ACC112 (cell line): ENCODE results near the gene SEMA3F.
A peak's percentile ranks its signal among the peaks of the same experiment; 100 is the strongest.

Experiments
- H2AFZ ChIP-seq: fragments of 200-600 bp; sonication (generic); one replicate; pipeline ENCODE4 v1.6.0; 2017; ENCODE audit warnings: antibody characterized with exemption, low read length; ENCODE audit not compliant: unreplicated experiment
- H3K27ac ChIP-seq: fragments of 200-600 bp; sonication (generic); 2 replicates; pipeline ENCODE4 v1.5.1; 2014; ENCODE audit warnings: low read depth, mild to moderate bottlenecking, antibody characterized with exemption, low read length, moderate library complexity
- H3K27me3 ChIP-seq: fragments of 200-600 bp; sonication (generic); 2 replicates; pipeline ENCODE4 v1.6.1; 2014; ENCODE audit warnings: mild to moderate bottlenecking, antibody characterized with exemption, low read length, moderate library complexity, mixed read lengths; ENCODE audit not compliant: insufficient read depth
- H3K36me3 ChIP-seq: fragments of 200-600 bp; sonication (generic); 2 replicates; pipeline ENCODE4 v1.6.1; 2016; ENCODE audit warnings: mild to moderate bottlenecking, antibody characterized with exemption, low read length, moderate library complexity, mixed read lengths; ENCODE audit not compliant: insufficient read depth
- H3K4me1 ChIP-seq: fragments of 200-600 bp; sonication (generic); one replicate; pipeline ENCODE4 v1.6.1; 2016; ENCODE audit warnings: low read length, mixed read lengths; ENCODE audit not compliant: insufficient read depth, unreplicated experiment, control insufficient read depth
- H3K4me3 ChIP-seq: fragments of 200-600 bp; sonication (generic); 2 replicates; pipeline ENCODE4 v1.5.1; 2014; ENCODE audit warnings: mild to moderate bottlenecking, low read depth, low read length
- H3K79me2 ChIP-seq: fragments of 200-600 bp; sonication (generic); one replicate; pipeline ENCODE4 v1.6.0; 2016; ENCODE audit warnings: low read length; ENCODE audit not compliant: control insufficient read depth, unreplicated experiment, insufficient read depth

The SEMA3F gene

GRCh38 chr3:50194128-50194902 lies 39.2 kb downstream of the SEMA3F start:
- H3K27me3 ChIP-seq = peaks cover 24% of the 10 kb centered on the region
- H3K27ac ChIP-seq = no peak overlapping the region
- H2AFZ ChIP-seq = peak overlapping the region; percentile 35
- no peaks in the 10 kb centered on the region for H3K79me2 ChIP-seq
- H3K4me1 ChIP-seq = peaks cover 11% of the 10 kb centered on the region
- H3K4me3 ChIP-seq = no peak overlapping the region; the same call in 1 of the 2 replicates
- H3K36me3 ChIP-seq = no peaks in the 10 kb centered on the region

- H3K27me3 ChIP-seq = peaks cover 24% of the 10 kb centered on the region
- no peaks in the 10 kb centered on the region for H3K36me3 ChIP-seq
- H2AFZ ChIP-seq = peak overlapping the region; percentile 35
- H3K4me3 ChIP-seq = no peak overlapping the region; the same call in 1 of the 2 replicates
- H3K4me1 ChIP-seq = peaks cover 11% of the 10 kb centered on the region
- H3K27ac ChIP-seq = no peak overlapping the region
- no peaks in the 10 kb centered on the region for H3K79me2 ChIP-seq
Measured at GRCh38 chr3:50194903-50195500, 39.9 kb downstream of the SEMA3F start.

- H3K4me3 ChIP-seq = no peak overlapping the region
- no peak overlapping the region for H3K27ac ChIP-seq
- no peak overlapping the region for H2AFZ ChIP-seq
- H3K27me3 ChIP-seq = peaks cover 24% of the 10 kb centered on the region
- no peaks in the 10 kb centered on the region for H3K36me3 ChIP-seq
- H3K4me1 ChIP-seq = peaks cover 11% of the 10 kb centered on the region
- H3K79me2 ChIP-seq = no peaks in the 10 kb centered on the region
Measured at GRCh38 chr3:50195501-50196252, 40.6 kb downstream of the SEMA3F start.

- no peak overlapping the region for H2AFZ ChIP-seq
- peaks cover 11% of the 10 kb centered on the region for H3K4me1 ChIP-seq
- no peak overlapping the region for H3K27ac ChIP-seq
- no peaks in the 10 kb centered on the region for H3K36me3 ChIP-seq
- H3K79me2 ChIP-seq = no peaks in the 10 kb centered on the region
- no peak overlapping the region for H3K4me3 ChIP-seq
- H3K27me3 ChIP-seq = peaks cover 24% of the 10 kb centered on the region
Measured at GRCh38 chr3:50196253-50196801, 41.2 kb downstream of the SEMA3F start.

- Histone ChIP-seq H3K27ac (no peak overlapping the region), H2AFZ (no peak overlapping the region), H3K36me3 (no peaks in the 10 kb centered on the region), H3K4me3 (no peak overlapping the region), H3K27me3 (peaks cover 33% of the 10 kb centered on the region), H3K4me1 (peaks cover 3% of the 10 kb centered on the region), H3K79me2 (no peaks in the 10 kb centered on the region)
Measured at GRCh38 chr3:50201573-50202315, 46.6 kb downstream of the SEMA3F start.

GRCh38 chr3:50202353-50203112 lies 47.4 kb downstream of the SEMA3F start:
- Histone ChIP-seq H3K79me2 (no peaks in the 10 kb centered on the region), H3K4me3 (no peak overlapping the region), H3K36me3 (no peaks in the 10 kb centered on the region), H3K27me3 (peaks cover 34% of the 10 kb centered on the region), H3K27ac (no peak overlapping the region), H2AFZ (no peak overlapping the region), H3K4me1 (peaks cover 3% of the 10 kb centered on the region)

GRCh38 chr3:50203113-50203808 lies 48.1 kb downstream of the SEMA3F start:
- H2AFZ ChIP-seq = no peak overlapping the region
- peaks cover 3% of the 10 kb centered on the region for H3K4me1 ChIP-seq
- H3K27ac ChIP-seq = no peak overlapping the region
- H3K27me3 ChIP-seq = peaks cover 34% of the 10 kb centered on the region
- H3K4me3 ChIP-seq = no peak overlapping the region
- no peaks in the 10 kb centered on the region for H3K36me3 ChIP-seq
- H3K79me2 ChIP-seq = no peaks in the 10 kb centered on the region

- H3K27me3 ChIP-seq = peaks cover 34% of the 10 kb centered on the region
- H3K79me2 ChIP-seq = no peaks in the 10 kb centered on the region
- H3K4me3 ChIP-seq = no peak overlapping the region
- no peak overlapping the region for H2AFZ ChIP-seq
- H3K27ac ChIP-seq = no peak overlapping the region
- H3K36me3 ChIP-seq = no peaks in the 10 kb centered on the region
- peaks cover 3% of the 10 kb centered on the region for H3K4me1 ChIP-seq
Measured at GRCh38 chr3:50203809-50204803, 49.0 kb downstream of the SEMA3F start.
